ENCODE data around the gene AGGF1.
"Not testable (repeated sequence)": the region's sequence is repeated elsewhere in the genome, so short reads cannot be mapped to it uniquely, and the experiment has no call there.

AGGF1 gene, protein sequence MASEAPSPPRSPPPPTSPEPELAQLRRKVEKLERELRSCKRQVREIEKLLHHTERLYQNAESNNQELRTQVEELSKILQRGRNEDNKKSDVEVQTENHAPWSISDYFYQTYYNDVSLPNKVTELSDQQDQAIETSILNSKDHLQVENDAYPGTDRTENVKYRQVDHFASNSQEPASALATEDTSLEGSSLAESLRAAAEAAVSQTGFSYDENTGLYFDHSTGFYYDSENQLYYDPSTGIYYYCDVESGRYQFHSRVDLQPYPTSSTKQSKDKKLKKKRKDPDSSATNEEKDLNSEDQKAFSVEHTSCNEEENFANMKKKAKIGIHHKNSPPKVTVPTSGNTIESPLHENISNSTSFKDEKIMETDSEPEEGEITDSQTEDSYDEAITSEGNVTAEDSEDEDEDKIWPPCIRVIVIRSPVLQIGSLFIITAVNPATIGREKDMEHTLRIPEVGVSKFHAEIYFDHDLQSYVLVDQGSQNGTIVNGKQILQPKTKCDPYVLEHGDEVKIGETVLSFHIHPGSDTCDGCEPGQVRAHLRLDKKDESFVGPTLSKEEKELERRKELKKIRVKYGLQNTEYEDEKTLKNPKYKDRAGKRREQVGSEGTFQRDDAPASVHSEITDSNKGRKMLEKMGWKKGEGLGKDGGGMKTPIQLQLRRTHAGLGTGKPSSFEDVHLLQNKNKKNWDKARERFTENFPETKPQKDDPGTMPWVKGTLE

DNA sequence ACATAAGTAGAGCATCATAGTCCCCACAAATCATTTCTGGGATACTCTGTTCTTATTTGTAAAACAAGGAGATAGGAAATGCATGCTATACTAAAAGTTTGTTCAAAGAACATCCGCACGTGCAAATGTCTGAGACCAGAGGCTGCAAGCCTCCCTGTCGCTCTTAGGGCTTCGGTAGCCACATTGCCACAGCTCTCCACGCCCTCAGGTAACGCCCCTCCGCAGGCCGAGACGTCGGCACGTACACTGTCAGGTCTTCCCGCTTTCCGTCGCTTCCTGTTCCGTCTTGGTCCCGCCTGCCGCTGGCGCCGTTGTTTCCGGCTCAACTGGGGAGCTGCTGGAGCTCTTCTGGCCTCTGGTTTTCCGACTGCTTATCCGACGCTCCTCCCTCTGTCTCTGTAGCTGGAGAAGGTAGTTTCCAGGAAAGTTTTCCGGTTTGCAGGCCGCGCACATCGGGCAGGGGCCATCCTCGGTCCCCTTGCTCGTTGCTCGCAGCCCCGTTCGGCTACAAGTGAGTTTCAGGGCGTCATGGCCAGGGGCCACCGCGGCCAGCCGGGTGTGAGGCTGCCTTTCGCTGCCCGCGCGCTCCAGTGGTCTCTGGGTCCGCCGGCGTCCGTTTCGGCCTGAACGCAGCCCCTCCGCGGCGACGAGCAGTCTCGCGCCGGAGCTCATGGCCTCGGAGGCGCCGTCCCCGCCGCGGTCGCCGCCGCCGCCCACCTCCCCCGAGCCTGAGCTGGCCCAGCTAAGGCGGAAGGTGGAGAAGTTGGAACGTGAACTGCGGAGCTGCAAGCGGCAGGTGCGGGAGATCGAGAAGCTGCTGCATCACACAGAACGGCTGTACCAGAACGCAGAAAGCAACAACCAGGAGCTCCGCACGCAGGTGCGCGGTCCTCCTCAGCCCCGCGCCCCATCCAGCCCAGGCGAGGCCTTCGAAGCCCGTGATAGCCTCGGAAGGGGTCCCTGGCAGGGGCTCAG is at the start of gene AGGF1:
AGGF1 (plus strand) TSS at position 308 of the 975 bp plus-strand sequence; CDS start at position 671, 363 bp downstream.
- peak; percentile 88 for DNase-seq

GRCh38 chr5:76980518-76981144 is 49.6 kb upstream of the AGGF1 start:
- no peak for DNase-seq

DNA sequence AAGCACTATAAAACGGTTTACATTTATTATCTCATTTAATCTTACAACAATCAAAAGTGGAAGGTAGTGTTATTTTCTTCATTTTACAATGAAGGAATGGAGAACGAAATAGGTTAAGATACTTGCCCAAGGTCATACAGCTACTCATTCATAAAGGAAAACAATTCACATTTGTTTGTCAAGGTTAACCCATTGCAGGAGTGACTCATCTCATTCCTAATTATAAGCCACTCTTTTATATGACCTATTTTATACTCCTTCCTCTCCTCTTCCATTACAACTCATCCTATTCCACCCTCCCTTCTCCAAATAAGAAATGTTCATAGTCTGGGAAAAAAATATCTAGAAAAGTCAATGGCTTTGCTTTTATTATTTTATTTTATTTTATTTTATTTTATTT is 47.8 kb upstream of the AGGF1 start:
- DNase-seq, result no peak

GRCh38 chr5:76983468-76983867 is 46.7 kb upstream of the AGGF1 start:
- DNase-seq, result no peak

GRCh38 chr5:76986825-76987526 is 43.2 kb upstream of the AGGF1 start:
- peak; percentile 82 for DNase-seq

DNA sequence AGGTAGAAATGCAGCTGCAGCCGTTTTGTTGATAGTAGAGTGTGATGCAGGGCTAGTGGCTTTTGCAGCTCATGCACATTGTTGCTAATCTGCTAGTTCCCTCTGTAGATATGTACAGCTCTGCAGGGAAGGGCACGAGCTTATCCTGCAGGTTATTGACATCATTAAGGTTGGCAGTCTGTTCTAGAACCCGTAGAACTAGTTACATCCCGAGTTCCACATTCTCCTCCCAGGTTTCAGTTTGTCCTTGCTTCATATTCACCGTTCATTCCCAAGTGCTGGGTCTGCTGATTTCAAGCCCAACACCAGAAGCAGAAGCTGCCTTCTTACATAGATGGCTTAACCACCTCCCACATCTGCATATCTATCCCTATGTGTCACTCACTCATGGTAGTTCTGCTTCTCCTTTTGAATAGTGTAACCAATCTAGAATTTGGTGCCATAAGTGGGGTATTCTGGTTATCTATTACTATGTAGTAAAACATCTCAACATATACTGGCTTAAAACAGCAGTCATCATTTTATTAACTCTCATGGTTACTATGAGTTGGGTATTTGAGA is 39.2 kb upstream of the AGGF1 start:
- no peak for DNase-seq

GRCh38 chr5:76993436-76993835 is 36.8 kb upstream of the AGGF1 start:
- not testable (repeated sequence) for DNase-seq

DNA sequence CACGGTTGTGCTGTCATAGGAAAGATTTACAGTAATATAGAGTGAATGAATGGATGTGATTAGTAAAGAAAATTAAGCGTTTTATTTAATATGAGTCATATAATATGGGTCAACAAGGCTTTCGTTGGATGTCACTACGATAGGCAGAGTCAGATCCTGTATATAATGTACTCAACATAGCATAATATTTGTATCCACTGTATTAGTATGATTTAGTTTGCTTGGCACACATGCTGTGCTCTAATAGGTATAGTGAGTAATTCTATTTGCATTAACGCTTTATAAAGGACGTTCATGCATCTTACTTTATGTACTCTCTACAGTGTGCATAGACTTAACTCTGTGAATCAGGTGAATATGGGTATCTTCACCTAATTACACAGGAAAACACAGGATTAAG is 35.9 kb upstream of the AGGF1 start:
- DNase-seq, result no peak

- not testable (repeated sequence) for DNase-seq
Observed at GRCh38 chr5:76998251-76998650, 32.0 kb upstream of the AGGF1 start.

DNA sequence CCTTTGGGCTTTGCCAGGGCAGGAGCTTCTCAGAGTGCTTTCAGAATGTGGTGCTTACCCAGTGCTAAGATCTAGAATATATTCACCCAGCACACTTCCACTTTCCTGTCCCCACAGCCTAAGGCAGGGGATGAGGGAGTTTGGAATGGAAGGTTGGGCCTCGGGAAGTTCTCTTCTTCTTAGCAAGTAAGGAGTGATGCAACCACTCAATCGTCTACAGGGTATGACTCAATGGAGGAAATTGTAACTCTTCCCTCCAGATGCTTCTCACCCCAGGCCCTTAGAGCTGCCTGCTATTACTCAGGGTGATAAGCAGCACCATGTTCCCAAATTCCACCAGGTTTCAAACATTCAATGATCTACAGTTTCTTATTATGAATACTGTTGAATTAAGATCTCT is 30.8 kb upstream of the AGGF1 start:
- DNase-seq, result no peak

GRCh38 chr5:77003246-77003645 is 27.0 kb upstream of the AGGF1 start:
- no peak for DNase-seq

- DNase-seq, result no peak
Observed at GRCh38 chr5:77006124-77006523, 24.1 kb upstream of the AGGF1 start.

DNA sequence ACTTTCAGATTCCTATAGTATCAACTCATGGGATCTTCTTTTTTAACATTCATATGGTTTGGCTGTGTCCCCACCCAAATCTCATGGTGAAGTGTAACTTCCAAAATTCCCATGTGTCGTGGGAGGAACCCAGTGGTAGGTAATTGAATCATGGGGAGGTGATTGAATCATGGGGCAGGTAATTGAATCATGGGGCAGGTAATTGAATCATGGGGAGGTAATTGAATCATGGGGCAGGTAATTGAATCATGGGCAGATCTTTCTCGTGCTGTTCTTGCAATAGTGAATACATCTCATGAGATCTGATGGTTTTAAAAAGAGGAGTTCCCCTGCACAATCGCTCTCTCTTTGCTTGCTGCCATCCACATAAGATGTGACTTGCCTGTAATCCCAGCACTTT is 21.8 kb upstream of the AGGF1 start:
- no peak for DNase-seq

GRCh38 chr5:77010243-77010642 is 20.0 kb upstream of the AGGF1 start:
- DNase-seq, result no peak

- no peak for DNase-seq
Observed at GRCh38 chr5:77011498-77011897, 18.7 kb upstream of the AGGF1 start.

DNA sequence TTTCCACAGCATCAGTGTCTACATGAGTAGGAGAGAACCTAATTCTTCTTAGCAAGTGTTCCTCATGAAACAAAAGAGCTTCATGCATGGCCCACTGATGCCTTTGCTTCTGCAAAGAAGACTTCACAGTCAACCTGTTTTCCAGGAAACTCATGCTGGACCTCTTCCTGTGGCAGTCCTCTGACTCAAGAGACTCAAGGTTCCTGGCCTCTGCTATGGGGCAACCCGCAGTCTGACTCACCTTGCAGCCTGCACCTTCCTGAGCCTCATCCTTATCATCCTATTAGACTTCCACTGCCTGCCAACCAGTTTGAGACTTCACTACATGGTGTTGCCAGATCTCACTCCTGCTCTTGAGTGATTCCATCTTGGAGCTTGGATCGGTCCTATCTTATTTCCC is 17.6 kb upstream of the AGGF1 start:
- no peak for DNase-seq

DNA sequence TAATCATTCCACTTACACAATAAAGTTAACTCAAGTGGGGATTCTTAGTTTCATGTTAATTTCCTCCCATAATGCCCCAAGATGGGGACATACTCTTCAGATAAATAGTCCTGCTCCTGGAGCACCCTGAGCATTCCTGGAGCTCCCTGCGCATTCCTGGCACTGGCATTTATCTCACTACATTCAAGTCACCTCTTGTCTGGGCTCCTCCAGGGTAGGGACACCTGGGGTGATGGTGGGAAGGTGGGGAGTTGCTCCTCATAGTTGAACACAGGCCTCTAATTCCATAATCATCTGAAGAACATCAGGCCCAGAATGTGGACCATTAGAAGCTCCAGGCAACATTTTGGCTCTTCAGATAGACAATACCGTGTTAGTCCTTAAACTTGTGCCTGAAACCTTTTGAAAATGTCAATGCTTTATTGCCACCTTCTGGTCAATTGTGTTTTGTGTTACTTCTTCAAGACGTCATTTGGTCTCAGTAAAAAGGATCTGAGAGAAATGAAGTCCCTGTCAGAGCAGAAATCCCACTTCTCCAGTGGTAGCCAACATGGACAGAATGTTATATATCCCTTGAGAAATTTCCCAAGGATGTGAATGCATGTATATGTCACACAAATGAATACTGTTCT is 14.2 kb upstream of the AGGF1 start:
- DNase-seq, result peak; percentile 11

- DNase-seq, result no peak
Observed at GRCh38 chr5:77016962-77017361, 13.2 kb upstream of the AGGF1 start.

DNA sequence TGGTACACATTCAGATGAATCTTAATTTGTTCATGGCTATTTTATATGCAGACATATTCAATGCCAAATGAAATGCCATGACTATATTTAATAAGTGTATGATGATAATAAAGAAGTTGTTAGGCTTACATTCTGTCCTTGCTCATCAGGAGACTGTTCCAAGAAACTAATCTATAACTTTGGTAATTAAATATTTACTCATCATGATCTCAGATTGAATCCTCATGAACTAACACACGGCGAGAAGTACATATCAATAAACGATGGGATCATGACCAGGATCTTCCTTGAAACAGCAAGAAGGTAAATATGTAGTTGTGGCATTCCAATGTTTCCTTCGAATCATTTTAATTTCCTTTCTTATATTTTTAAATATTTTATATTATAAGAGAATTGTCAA is 12.5 kb upstream of the AGGF1 start:
- DNase-seq, result no peak

DNA sequence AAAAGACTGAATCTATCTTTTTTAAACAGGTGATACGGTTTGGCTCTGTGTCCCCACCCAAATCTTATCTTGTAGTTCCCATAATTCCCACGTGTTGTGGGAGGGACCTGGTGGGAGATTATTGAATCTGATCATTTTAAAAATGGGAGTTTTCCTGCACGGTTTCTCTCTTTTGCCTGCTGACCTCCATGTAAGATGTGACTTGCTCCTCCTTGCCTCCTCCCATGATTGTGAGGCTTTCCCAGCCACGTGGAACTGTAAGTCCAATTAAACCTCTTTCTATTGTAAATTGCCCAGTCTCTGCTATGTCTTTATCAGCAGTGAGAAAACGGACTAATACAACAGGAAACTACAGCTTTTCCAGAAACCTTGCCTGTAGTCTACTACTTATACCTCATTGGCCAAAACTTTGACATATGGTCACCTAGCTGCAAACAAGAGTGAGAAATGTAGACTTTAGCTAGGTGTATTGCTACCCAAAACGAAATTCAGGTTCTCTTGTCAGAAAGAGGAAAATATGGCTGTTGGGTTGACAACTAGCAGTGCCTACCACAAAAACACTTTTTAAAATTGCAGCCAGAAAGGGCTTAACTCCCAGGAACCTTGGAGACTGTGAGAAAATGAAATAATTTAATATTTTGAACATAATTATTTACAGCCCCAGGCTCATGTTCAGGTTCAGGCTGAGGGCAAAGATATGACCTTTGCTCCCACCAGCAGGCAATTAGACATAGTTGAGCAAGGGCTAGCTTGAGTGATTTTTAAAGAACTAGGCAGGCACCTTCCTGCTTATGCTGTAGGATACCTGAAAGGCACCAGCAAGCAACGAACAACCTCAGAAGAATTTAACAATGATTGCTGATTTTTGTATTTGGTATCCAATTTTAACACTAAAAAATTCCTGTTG is 7.4 kb upstream of the AGGF1 start:
- no peak for DNase-seq

Measured in NCI-H1105 treated with DMSO at 0.1 percent for 48 hours (cell line).